K562 (cell line): ENCODE data around the gene NAV2. TPM values are rescaled to one million over a fixed set of nuclear protein-coding genes. Genes with fewer than 3 reads are reported as not detected.
A peak's percentile ranks its signal among the peaks of the same experiment; 100 is the strongest.

Source experiments
- ATAC-seq: fragments of 200-7000 bp; cut with Tn5 transposase; 3 replicates; pipeline ENCODE4 v1.9.1; 2020; ENCODE audit warnings: moderate library complexity
- BruUV-seq: library from RNA; stranded (reverse); fragments of 400-500 nt; replicated peaks from 2 replicates; lab custom pipeline; 2021; lab: Mats Ljungman, UMichigan
- CTCF ChIA-PET: fragments of 300-600 bp; formaldehyde crosslinking; extraction: SDS; loops from one replicate; lab custom pipeline; 2021; ENCODE audit warnings: low intra/inter-chr PET ratio; lab: Yijun Ruan, JAX
- POLR2A ChIA-PET: fragments of 300-600, 350-650 bp; sonication (Branson Sonifier 250); formaldehyde crosslinking; extraction: SDS; loops from one replicate; lab custom pipeline; 2021; ENCODE audit warnings: antibody characterized with exemption, inconsistent platforms; lab: Yijun Ruan, JAX
- DNase-seq, 4 experiments: peaks; one replicate each; pipeline versions ENCODE4 v3.0.0 to v3.0.0-alpha.2; 2011 to 2018; ENCODE audit warnings: low spot score in 3 of 4, mixed read lengths in 3 of 4; ENCODE audit errors: extremely low read depth in 1 of 4
- FAIRE-seq: peaks from 2 replicates; lab custom pipeline; 2011; peaks lifted over from hg19 to GRCh38; lab: Jason Lieb, UNC
- H2AFZ ChIP-seq: 2 replicates; pipeline ENCODE4 v1.6.0; 2011; ENCODE audit warnings: low read depth, low read length, control low read depth, inconsistent platforms
- H3K27ac ChIP-seq: fragments of 200-600 bp; 3 replicates; pipeline ENCODE4 v1.8.0; 2011; ENCODE audit warnings: low read depth, mild to moderate bottlenecking, control low read depth, inconsistent platforms, low read length, moderate library complexity, mixed read lengths; ENCODE audit errors: extremely low read depth
- H3K27me3 ChIP-seq, 2 experiments: fragments of 300-600 bp in 1 of 2; 2 replicates in 1 of 2; 3 replicates in 1 of 2; pipeline versions ENCODE4 v1.6.0 to v1.8.0; 2011; ENCODE audit warnings: inconsistent platforms in 2 of 2, low read length in 2 of 2, mild to moderate bottlenecking in 1 of 2, mixed read lengths in 1 of 2, moderate library complexity in 1 of 2; ENCODE audit not compliant: control insufficient read depth in 2 of 2, insufficient read depth in 2 of 2
- H3K36me3 ChIP-seq: fragments of 300-600 bp; 3 replicates; pipeline ENCODE4 v1.8.0; 2011; ENCODE audit warnings: mild to moderate bottlenecking, low read length, inconsistent platforms; ENCODE audit not compliant: control insufficient read depth, insufficient read depth
- H3K4me1 ChIP-seq, 2 experiments: fragments of 200-600 bp in 1 of 2; replicated peaks in 1 of 2; 2 replicates in 1 of 2; 3 replicates in 1 of 2; pipeline versions ENCODE4 v1.5.1 to v1.8.0; 2011; ENCODE audit warnings: inconsistent platforms in 2 of 2, low read length in 2 of 2, mild to moderate bottlenecking in 1 of 2, mixed read lengths in 1 of 2, moderate library complexity in 1 of 2; ENCODE audit not compliant: control insufficient read depth in 2 of 2, insufficient read depth in 2 of 2
- H3K4me2 ChIP-seq: 2 replicates; pipeline ENCODE4 v1.6.1; 2011; ENCODE audit warnings: low read length, control low read depth, inconsistent platforms, mixed read lengths; ENCODE audit not compliant: insufficient read depth
- H3K4me3 ChIP-seq: fragments of 200-600 bp; sonication (generic), shearing (Covaris generic); 2 replicates; pipeline ENCODE4 v1.5.1; 2016; ENCODE audit warnings: control low read depth, inconsistent platforms
- H3K79me2 ChIP-seq: fragments of 200-600 bp; 3 replicates; pipeline ENCODE4 v1.8.0; 2011; ENCODE audit warnings: low read length, inconsistent platforms; ENCODE audit not compliant: control insufficient read depth, insufficient read depth
- H3K9ac ChIP-seq, 2 experiments: 2 replicates each; pipeline versions ENCODE4 v1.6.0 to v1.6.1; 2011; ENCODE audit warnings: low read depth in 2 of 2, low read length in 2 of 2, control low read depth in 1 of 2, inconsistent platforms in 1 of 2, mild to moderate bottlenecking in 1 of 2, mixed read lengths in 1 of 2; ENCODE audit not compliant: insufficient read depth in 1 of 2
- H3K9me1 ChIP-seq: one replicate; pipeline ENCODE4 v1.6.0; 2011; ENCODE audit warnings: inconsistent platforms, mild to moderate bottlenecking, low read length, moderate library complexity; ENCODE audit not compliant: control insufficient read depth, insufficient read depth
- H3K9me3 ChIP-seq: replicated peaks from 2 replicates; pipeline ENCODE4 v1.5.1; 2011; ENCODE audit warnings: low read depth, low read length, inconsistent platforms; ENCODE audit not compliant: control insufficient read depth, insufficient read depth
- H4K20me1 ChIP-seq: replicated peaks from 2 replicates; pipeline ENCODE4 v1.6.1; 2011; ENCODE audit warnings: low read length, inconsistent platforms, mixed read lengths; ENCODE audit not compliant: control insufficient read depth, insufficient read depth
- BRF1 ChIP-seq: IDR thresholded peaks from 3 replicates; pipeline ENCODE4 v1.6.1; 2011; ENCODE audit warnings: borderline replicate concordance, mild to moderate bottlenecking; ENCODE audit not compliant: insufficient read length; ENCODE audit errors: extremely low read depth
- CBX3 ChIP-seq, 2 experiments: IDR thresholded peaks; 1 replicate in 1 of 2; 2 replicates in 1 of 2; pipeline ENCODE4 v1.6.1; 2012; ENCODE audit warnings: inconsistent platforms in 2 of 2, low read length in 2 of 2, borderline replicate concordance in 1 of 2, control low read depth in 1 of 2
- CC2D1A ChIP-seq: fragments of 450-650 bp; IDR thresholded peaks from 2 replicates; pipeline ENCODE4 v1.6.1; 2017; ENCODE audit warnings: mild to moderate bottlenecking
- RBM22 ChIP-seq: fragments of 200-400 bp; formaldehyde crosslinking; IDR thresholded peaks from 2 replicates; pipeline ENCODE4 v1.6.1; 2018; ENCODE audit warnings: low read length, low read depth; ENCODE audit not compliant: poor library complexity, severe bottlenecking
- REST ChIP-seq, 2 experiments: fragments of 450-650 bp; formaldehyde crosslinking in 1 of 2; IDR thresholded peaks; 2 replicates each; pipeline versions ENCODE4 v1.4.0 to v1.6.1; 2014 to 2020; ENCODE audit warnings: mild to moderate bottlenecking in 2 of 2, borderline replicate concordance in 1 of 2, low read depth in 1 of 2
- SAFB2 ChIP-seq: fragments of 200-400 bp; formaldehyde crosslinking; IDR thresholded peaks from 2 replicates; pipeline ENCODE4 v1.6.1; 2018; ENCODE audit warnings: borderline replicate concordance, low read length, low read depth, moderate library complexity; ENCODE audit not compliant: severe bottlenecking
- ZNF384 ChIP-seq: IDR thresholded peaks from 2 replicates; pipeline ENCODE4 v1.6.1; 2012; ENCODE audit warnings: low read depth, low read length, improper control_type of control experiment
- ZSCAN29 ChIP-seq: fragments of 450-650 bp; IDR thresholded peaks from 2 replicates; pipeline ENCODE4 v1.6.1; 2017
- WGBS: fragments of 100-300 bp; shearing (Covaris generic); methylation state at CpG from one replicate; pipeline ENCODE4 v1.1.6; 2016; ENCODE audit warnings: low coverage, mixed read lengths; ENCODE audit not compliant: insufficient coverage; ENCODE audit errors: missing lambda C conversion rate; 5-methylcytosine and 5-hydroxymethylcytosine counted together
- in situ Hi-C: fragments of 300-500 bp; cut with MboI; formaldehyde crosslinking; loops from 4 replicates; pipeline ENCODE4 v1.15.0; 2018; ENCODE audit warnings: inconsistent platforms, mixed read lengths
- intact Hi-C: fragments of 100-400 bp; cut with micrococcal nuclease; formaldehyde crosslinking; loops from 2 replicates; pipeline ENCODE4 v1.14.2; 2022
- polyA plus RNA-seq, 8 experiments: library from polyadenylated mRNA; depleted of rRNA in 4 of 8; stranded (reverse) in 5 of 8; unstranded in 3 of 8; fragments of >200 nt; fragmentation: Nextera tagmentation in 2 of 8; fragmentation: Illumina TruSeq in 1 of 8; extraction: Ambion mirVana in 2 of 8; extraction: Trizol in 1 of 8; gene quantifications; 2 replicates each; pipeline versions ENCODE4 v1.2.1 to v1.2.3, GENCODE V29; 2011 to 2014; ENCODE audit warnings: inconsistent platforms in 1 of 8, missing spikeins in 1 of 8
- total RNA-seq, 7 experiments: library from RNA; depleted of rRNA in 6 of 7; stranded (reverse); fragments of >200 nt in 6 of 7; fragmentation: Illumina TruSeq in 2 of 7; extraction: Trizol in 2 of 7; gene quantifications; 2 replicates each; pipeline versions ENCODE4 v1.2.1 to v1.2.3, GENCODE V29; 2011 to 2021; ENCODE audit warnings: low replicate concordance in 1 of 7
- TF ChIP-seq, protein P1 (sequence below), 3 experiments: IDR thresholded peaks in 2 of 3; conservative IDR thresholded peaks in 1 of 3; 2 replicates each; pipeline ENCODE4 v1.5.1; 2011 to 2012; ENCODE audit warnings: low read length in 3 of 3, mild to moderate bottlenecking in 3 of 3, control low read depth in 2 of 3, improper control_type of control experiment in 1 of 3, inconsistent platforms in 1 of 3, low read depth in 1 of 3, mixed read lengths in 1 of 3, moderate library complexity in 1 of 3; ENCODE audit not compliant: insufficient read depth in 2 of 3

NAV2 gene
- total and polyA plus RNA-seq, 9 of the 15 experiments (the other 6 are each of a cell fraction or from before 2014, with no cell fraction given): 0.03 to 0.35 (median 0.05) TPM

DNA sequence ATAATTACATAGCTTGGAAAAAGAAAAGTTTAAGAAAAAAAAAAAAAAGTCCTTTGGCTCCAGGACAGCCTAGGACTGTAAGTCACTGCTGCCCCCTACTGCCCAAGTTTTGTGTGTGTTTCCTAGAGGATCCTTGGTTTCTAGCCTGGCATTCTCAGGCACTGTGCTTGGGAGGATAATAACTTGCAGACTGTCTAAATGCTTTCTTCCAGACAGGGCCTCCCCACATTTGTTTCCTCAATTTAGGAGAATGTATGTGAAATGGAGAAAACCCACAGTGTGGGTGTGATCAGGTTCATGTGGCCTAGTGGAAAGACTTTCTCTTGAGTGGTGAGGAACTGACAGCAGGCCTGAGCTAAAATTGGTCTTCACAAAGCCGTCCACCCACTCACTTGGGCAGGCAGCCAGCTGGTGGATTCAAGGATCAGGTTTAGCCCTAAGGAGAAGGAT lies 191.0 kb downstream of the NAV2 start (continued):
- TF ChIP-seq ZNF384 (peak; percentile 97), SAFB2 (no peak), CC2D1A (0 out of 2 replicates have a peak, but pooled peaks have one; percentile 30)

DNA sequence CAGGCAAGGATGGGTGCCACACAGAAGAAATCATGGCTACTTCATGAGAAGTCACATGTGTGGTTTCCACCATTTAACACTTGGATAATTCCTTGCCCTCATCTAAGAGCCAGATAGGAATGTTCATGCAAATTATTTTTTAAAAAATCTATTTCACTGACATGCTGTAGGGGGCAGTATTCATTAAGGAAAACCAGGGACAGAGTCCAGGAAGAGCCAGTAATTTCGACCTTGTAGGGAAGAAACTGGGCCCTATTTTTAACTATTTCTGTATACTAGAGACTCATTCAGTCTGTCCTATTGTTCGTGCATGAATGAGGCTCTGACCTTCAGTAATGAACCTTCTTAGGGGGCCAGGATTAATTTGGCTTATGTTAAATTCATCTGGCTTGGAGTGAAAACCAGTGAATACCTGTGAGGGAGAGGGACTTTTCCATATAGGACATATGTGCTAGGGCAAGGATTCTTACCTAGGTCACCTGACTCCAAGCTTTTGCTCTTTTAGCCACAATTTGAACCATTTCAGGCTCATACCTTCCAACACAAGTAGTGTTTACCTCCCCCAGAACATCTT lies 192.7 kb downstream of the NAV2 start:
- CTCF ChIA-PET: interaction anchor here (0.6 to 2.1 kb wide), 6 partner anchors 9 to 704 kb away, joined by 3 to 26 read pairs (median 3); no protein-coding TSS in a partner anchor
- DNase-seq: peak; percentile 31 to 61 (median 39)
- H3K4me1 ChIP-seq: no peaks in the 10 kb centered on the region
- TF ChIP-seq RBM22 (no peak), BRF1 (no peak), ZSCAN29 (no peak), REST (IDR thresholded peaks at IDR 0.05; ENCODE audit: borderline replicate concordance) (peak; percentile 44; the same call in 1 of the 2 replicates), REST (CRISPR knock-in tag; IDR thresholded peaks at IDR 0.05; ENCODE audit: low read depth) (no peak), CBX3 (IDR thresholded peaks at IDR 0.05; ENCODE audit: borderline replicate concordance in 1 of 2, low read length in 2 of 2) (no peak)
- TF ChIP-seq, protein P1, sequence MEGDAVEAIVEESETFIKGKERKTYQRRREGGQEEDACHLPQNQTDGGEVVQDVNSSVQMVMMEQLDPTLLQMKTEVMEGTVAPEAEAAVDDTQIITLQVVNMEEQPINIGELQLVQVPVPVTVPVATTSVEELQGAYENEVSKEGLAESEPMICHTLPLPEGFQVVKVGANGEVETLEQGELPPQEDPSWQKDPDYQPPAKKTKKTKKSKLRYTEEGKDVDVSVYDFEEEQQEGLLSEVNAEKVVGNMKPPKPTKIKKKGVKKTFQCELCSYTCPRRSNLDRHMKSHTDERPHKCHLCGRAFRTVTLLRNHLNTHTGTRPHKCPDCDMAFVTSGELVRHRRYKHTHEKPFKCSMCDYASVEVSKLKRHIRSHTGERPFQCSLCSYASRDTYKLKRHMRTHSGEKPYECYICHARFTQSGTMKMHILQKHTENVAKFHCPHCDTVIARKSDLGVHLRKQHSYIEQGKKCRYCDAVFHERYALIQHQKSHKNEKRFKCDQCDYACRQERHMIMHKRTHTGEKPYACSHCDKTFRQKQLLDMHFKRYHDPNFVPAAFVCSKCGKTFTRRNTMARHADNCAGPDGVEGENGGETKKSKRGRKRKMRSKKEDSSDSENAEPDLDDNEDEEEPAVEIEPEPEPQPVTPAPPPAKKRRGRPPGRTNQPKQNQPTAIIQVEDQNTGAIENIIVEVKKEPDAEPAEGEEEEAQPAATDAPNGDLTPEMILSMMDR (IDR thresholded peaks at IDR 0.05 in 2 of 3, conservative IDR thresholded peaks at IDR 0.05 in 1 of 3; ENCODE audit: insufficient read depth in 2 of 3, low read depth in 1 of 3, low read length in 3 of 3): peak; percentile 50 to 79 (median 59); a peak in 4 of 6 replicates

More for the DNA sequence above, 192.7 kb downstream of the NAV2 start:
- H4K20me1 ChIP-seq: no peaks in the 10 kb centered on the region
- no peaks in the 10 kb centered on the region for H3K79me2 ChIP-seq
- H3K4me2 ChIP-seq: no peak overlapping the region
- WGBS: 0% methylated on average over 2 of the region's 2 CpGs
- H2AFZ ChIP-seq: no peak overlapping the region
- intact Hi-C loops: loop anchor here (1.0 to 10.0 kb wide), 3 partner anchors 161 to 432 kb away; no protein-coding TSS in a partner anchor
- H3K9me3 ChIP-seq: no peaks in the 10 kb centered on the region
- H3K36me3 ChIP-seq: no peaks in the 10 kb centered on the region
- no peak overlapping the region for H3K9ac ChIP-seq
- no peak overlapping the region for H3K4me3 ChIP-seq
- FAIRE-seq (peak; percentile 44), ATAC-seq (peak; percentile 72)
- peaks cover 3 to 5% of the 10 kb centered on the region in 2 experiments; a peak in 2 of 5 replicates for H3K27me3 ChIP-seq
- POLR2A ChIA-PET: no interaction called here
- BruUV-seq: no TSS peak
- in situ Hi-C loops: loop anchor here (10.0 kb wide), 1 partner anchor 831 kb away; no protein-coding TSS in a partner anchor
- no peak overlapping the region for H3K27ac ChIP-seq
- no peaks in the 10 kb centered on the region for H3K9me1 ChIP-seq
